ENCODE data around the gene MRPS18A. TPM values are rescaled to one million over a fixed set of nuclear protein-coding genes. Genes with fewer than 3 reads are reported as not detected.

Gene MRPS18A
- total RNA-seq, 3 donors from 2014 or later = 37.7 to 63.2 (median 40.6) TPM

GRCh38 chr6:43717389-43717788, 29.8 kb upstream of the MRPS18A start:
- intact Hi-C loops (cut with DNase I; ENCODE audit: low total_unique reads) = no loop called here
- no peak for DNase-seq (ENCODE audit: low spot score in 2 of 2)
- H3K27ac ChIP-seq = peak overlapping the region in 1 of 2 donors; percentile 52
- TF ChIP-seq POLR2A (IDR thresholded peaks at IDR 0.05) = no peak
- TF ChIP-seq CTCF (IDR thresholded peaks at IDR 0.05) = no peak
- TF ChIP-seq POLR2AphosphoS5 (IDR thresholded peaks at IDR 0.05) = no peak
- no peaks in the 10 kb centered on the region for H3K36me3 ChIP-seq
- no peaks in the 10 kb centered on the region for H3K9me3 ChIP-seq
- H3K27me3 ChIP-seq = no peaks in the 10 kb centered on the region
- H3K4me1 ChIP-seq = peaks cover 9 to 13% of the 10 kb centered on the region in 2 donors
- no peak overlapping the region for H3K4me3 ChIP-seq

DNA sequence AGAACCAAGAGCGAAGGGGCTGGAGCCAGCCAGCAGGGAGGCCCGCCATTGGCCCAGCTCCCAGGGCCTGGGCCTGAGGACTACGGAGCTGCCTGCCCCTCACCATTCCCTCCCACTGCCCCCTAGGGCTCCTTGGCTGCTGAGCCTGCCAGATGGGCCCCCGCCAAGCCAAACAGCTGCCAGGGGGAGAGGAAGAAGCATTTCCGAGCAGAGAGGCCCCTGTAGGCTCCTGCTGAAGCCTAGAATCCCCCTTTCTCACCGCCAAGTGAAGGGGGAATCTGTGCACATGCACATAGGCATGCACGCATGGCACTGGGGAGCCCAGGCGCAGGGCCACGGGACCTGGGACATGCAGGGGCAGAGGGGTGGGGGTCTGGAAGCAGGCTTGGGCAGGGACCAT, 28.5 kb upstream of the MRPS18A start:
- intact Hi-C loops (cut with DNase I; ENCODE audit: low total_unique reads) = no loop called here
- peak overlapping the region in 1 of 3 donors; percentile 20 for H3K4me3 ChIP-seq
- no peaks in the 10 kb centered on the region for H3K9me3 ChIP-seq
- TF ChIP-seq POLR2A (IDR thresholded peaks at IDR 0.05) = no peak
- no peak for TF ChIP-seq CTCF (IDR thresholded peaks at IDR 0.05)
- TF ChIP-seq POLR2AphosphoS5 (IDR thresholded peaks at IDR 0.05) = no peak
- H3K4me1 ChIP-seq = peaks cover 9 to 13% of the 10 kb centered on the region in 2 donors
- no peaks in the 10 kb centered on the region for H3K27me3 ChIP-seq
- H3K27ac ChIP-seq = peak overlapping the region; percentile 41 to 68
- no peaks in the 10 kb centered on the region for H3K36me3 ChIP-seq
- DNase-seq (ENCODE audit: low spot score in 2 of 2) = no peak

- intact Hi-C loops (cut with DNase I; ENCODE audit: low total_unique reads) = no loop called here
- peak overlapping the region; percentile 41 to 77 for H3K27ac ChIP-seq
- DNase-seq (ENCODE audit: low spot score in 2 of 2) = no peak
- no peaks in the 10 kb centered on the region for H3K9me3 ChIP-seq
- no peak overlapping the region for H3K4me3 ChIP-seq
- TF ChIP-seq POLR2A (IDR thresholded peaks at IDR 0.05) (no peak), POLR2AphosphoS5 (IDR thresholded peaks at IDR 0.05) (no peak), CTCF (IDR thresholded peaks at IDR 0.05) (no peak)
- H3K36me3 ChIP-seq = no peaks in the 10 kb centered on the region
- peaks cover 9 to 13% of the 10 kb centered on the region in 2 donors for H3K4me1 ChIP-seq
- H3K27me3 ChIP-seq = no peaks in the 10 kb centered on the region
Measured at GRCh38 chr6:43715056-43715788, 27.6 kb upstream of the MRPS18A start.

DNA sequence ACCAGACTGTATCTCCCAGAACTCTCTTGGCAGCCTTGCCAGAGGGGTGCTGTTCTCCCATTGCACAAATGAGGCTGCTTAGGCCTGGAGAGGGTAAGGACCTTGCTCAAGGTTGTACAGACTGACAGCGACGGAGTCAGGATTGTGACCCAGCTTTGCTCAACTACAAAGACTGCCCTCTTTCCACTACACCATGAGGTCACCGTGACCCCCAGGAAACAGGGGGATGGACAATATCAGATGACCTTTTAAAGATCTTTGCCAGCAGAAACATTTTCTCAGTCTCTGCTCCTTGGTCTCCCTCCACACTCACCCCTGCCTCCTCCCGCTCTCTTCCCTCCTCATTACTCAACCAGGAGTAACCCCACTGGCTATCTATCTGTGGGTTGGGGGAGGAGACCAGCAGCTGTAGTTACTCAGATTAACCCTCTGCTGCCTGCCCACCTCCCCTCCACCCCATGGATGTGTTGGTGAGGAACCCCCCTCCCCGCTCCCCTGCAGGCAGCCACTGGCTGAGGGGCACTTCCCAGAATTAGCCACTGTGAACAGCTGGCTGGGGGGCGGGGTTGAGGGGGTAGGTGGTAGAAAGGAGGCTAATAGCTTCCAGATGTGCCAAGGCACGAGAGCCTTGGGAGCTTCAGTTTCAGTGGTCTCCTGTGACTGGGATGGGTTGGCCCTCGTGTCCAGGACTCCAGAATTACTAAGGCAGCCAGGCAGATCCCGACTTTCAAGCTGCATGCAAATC, 26.9 kb upstream of the MRPS18A start:
- no peak for DNase-seq (ENCODE audit: low spot score in 2 of 2)
- Histone ChIP-seq H3K36me3 (no peaks in the 10 kb centered on the region), H3K27me3 (no peaks in the 10 kb centered on the region), H3K4me3 (no peak overlapping the region), H3K27ac (peak overlapping the region; percentile 21 to 77), H3K4me1 (peaks cover 9 to 13% of the 10 kb centered on the region in 2 donors), H3K9me3 (no peaks in the 10 kb centered on the region)
- TF ChIP-seq POLR2A (IDR thresholded peaks at IDR 0.05) (no peak), CTCF (IDR thresholded peaks at IDR 0.05) (no peak), POLR2AphosphoS5 (IDR thresholded peaks at IDR 0.05) (no peak)
- intact Hi-C loops (cut with DNase I; ENCODE audit: low total_unique reads) = no loop called here
